KMS-11 (cell line): ENCODE data around the gene SLCO3A1.

ENCODE experiments used
- H2AFZ ChIP-seq: fragments of 200-600 bp; sonication (generic); 2 replicates; pipeline ENCODE4 v1.6.1; 2016; ENCODE audit warnings: antibody characterized with exemption, mixed run types, low read depth
- H3K27ac ChIP-seq: fragments of 200-600 bp; sonication (generic); 2 replicates; pipeline ENCODE4 v1.6.1; 2016; ENCODE audit warnings: mild to moderate bottlenecking, mixed run types
- H3K27me3 ChIP-seq: fragments of 200-600 bp; sonication (generic); 2 replicates; pipeline ENCODE4 v1.6.1; 2017; ENCODE audit warnings: mild to moderate bottlenecking, low read depth, mixed run types, moderate library complexity; ENCODE audit not compliant: insufficient read depth
- H3K36me3 ChIP-seq: fragments of 200-600 bp; sonication (generic); 2 replicates; pipeline ENCODE4 v1.6.1; 2017; ENCODE audit warnings: mild to moderate bottlenecking, mixed run types; ENCODE audit not compliant: insufficient read depth
- H3K4me1 ChIP-seq: fragments of 200-600 bp; sonication (generic); 2 replicates; pipeline ENCODE4 v1.6.1; 2016; ENCODE audit warnings: mild to moderate bottlenecking, low read depth, mixed run types; ENCODE audit not compliant: poor library complexity, severe bottlenecking
- H3K4me2 ChIP-seq: fragments of 200-600 bp; sonication (generic); 2 replicates; pipeline ENCODE4 v1.7.0; 2016; ENCODE audit warnings: mild to moderate bottlenecking, mixed run types
- H3K4me3 ChIP-seq: fragments of 200-600 bp; sonication (generic); IDR thresholded peaks from 2 replicates; pipeline ENCODE4 v1.6.1; 2017; ENCODE audit warnings: low read depth, low read length, mixed read lengths; ENCODE audit not compliant: insufficient read depth
- H3K79me2 ChIP-seq: fragments of 200-600 bp; sonication (generic); 2 replicates; pipeline ENCODE4 v1.6.1; 2016; ENCODE audit warnings: low read depth, mixed run types; ENCODE audit not compliant: insufficient read depth
- H3K9ac ChIP-seq: fragments of 200-600 bp; sonication (generic); 2 replicates; pipeline ENCODE4 v1.6.1; 2016; ENCODE audit warnings: mild to moderate bottlenecking, mixed run types
- H4K20me1 ChIP-seq: fragments of 200-600 bp; sonication (generic); 2 replicates; pipeline ENCODE4 v1.6.1; 2016; ENCODE audit warnings: mild to moderate bottlenecking, mixed run types; ENCODE audit not compliant: insufficient read depth
- CTCF ChIP-seq: fragments of 200-600 bp; sonication (generic); conservative IDR thresholded peaks from 2 replicates; pipeline ENCODE4 v1.6.1; 2017; ENCODE audit warnings: low read depth, mild to moderate bottlenecking, antibody characterized with exemption, low read length, moderate library complexity, mixed read lengths

The SLCO3A1 gene

DNA sequence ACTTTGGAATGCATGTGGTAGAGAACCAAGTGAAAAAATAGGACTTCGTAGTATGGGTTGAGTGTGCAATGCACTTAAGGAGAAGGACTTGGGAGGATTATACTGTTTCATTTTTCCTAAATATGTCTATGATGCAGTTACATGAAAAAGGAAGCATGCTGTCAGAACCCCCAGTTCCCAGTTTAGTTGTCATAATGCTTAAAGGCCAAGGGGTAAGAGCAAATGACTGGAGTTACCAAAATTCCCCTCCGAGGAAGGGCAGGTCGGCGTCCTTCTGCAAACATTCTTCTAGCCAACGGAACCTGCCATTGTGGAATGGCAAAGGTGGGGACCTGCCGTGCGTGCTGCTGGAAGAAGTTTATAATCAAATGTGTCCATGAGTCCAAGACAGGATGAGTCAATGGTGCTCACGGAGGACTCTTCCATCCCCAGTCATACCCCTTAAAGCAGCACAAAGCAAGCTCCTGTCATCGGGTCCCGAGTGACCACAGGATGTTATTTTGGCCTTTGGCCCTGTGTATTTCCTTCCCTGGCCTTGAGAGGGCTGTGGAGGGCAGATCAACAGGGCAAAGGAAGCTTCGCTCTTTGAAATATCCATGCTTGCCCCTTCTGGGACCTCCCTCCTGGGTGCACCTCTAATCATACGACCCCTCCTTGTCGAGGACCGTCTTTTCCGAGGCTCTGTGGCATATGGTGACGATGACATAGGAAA is 93.2 kb downstream of the SLCO3A1 start:
- H3K4me2 ChIP-seq, result no peak overlapping the region
- no peak overlapping the region for H3K9ac ChIP-seq
- no peaks in the 10 kb centered on the region for H3K79me2 ChIP-seq
- TF ChIP-seq CTCF, result no peak
- no peak overlapping the region for H3K27ac ChIP-seq
- no peak overlapping the region for H2AFZ ChIP-seq
- no peak overlapping the region for H3K4me3 ChIP-seq
- H3K27me3 ChIP-seq, result no peaks in the 10 kb centered on the region
- no peaks in the 10 kb centered on the region for H3K36me3 ChIP-seq
- H3K4me1 ChIP-seq, result peaks cover 44% of the 10 kb centered on the region
- no peaks in the 10 kb centered on the region for H4K20me1 ChIP-seq

GRCh38 chr15:91947293-91947679 is 93.8 kb downstream of the SLCO3A1 start:
- peaks cover 44% of the 10 kb centered on the region for H3K4me1 ChIP-seq
- no peak overlapping the region for H3K4me3 ChIP-seq
- no peak for TF ChIP-seq CTCF
- no peaks in the 10 kb centered on the region for H4K20me1 ChIP-seq
- no peak overlapping the region for H3K27ac ChIP-seq
- no peak overlapping the region for H3K9ac ChIP-seq
- H2AFZ ChIP-seq, result no peak overlapping the region
- H3K36me3 ChIP-seq, result no peaks in the 10 kb centered on the region
- no peak overlapping the region for H3K4me2 ChIP-seq
- H3K27me3 ChIP-seq, result no peaks in the 10 kb centered on the region
- H3K79me2 ChIP-seq, result no peaks in the 10 kb centered on the region

- no peaks in the 10 kb centered on the region for H4K20me1 ChIP-seq
- no peak overlapping the region for H3K27ac ChIP-seq
- no peak overlapping the region for H3K4me2 ChIP-seq
- H3K79me2 ChIP-seq, result no peaks in the 10 kb centered on the region
- H3K36me3 ChIP-seq, result no peaks in the 10 kb centered on the region
- H3K4me1 ChIP-seq, result peaks cover 44% of the 10 kb centered on the region
- no peak overlapping the region for H3K9ac ChIP-seq
- no peak for TF ChIP-seq CTCF
- H2AFZ ChIP-seq, result no peak overlapping the region
- H3K4me3 ChIP-seq, result no peak overlapping the region
- H3K27me3 ChIP-seq, result no peaks in the 10 kb centered on the region
Measured at GRCh38 chr15:91947683-91948608, 94.4 kb downstream of the SLCO3A1 start.

DNA sequence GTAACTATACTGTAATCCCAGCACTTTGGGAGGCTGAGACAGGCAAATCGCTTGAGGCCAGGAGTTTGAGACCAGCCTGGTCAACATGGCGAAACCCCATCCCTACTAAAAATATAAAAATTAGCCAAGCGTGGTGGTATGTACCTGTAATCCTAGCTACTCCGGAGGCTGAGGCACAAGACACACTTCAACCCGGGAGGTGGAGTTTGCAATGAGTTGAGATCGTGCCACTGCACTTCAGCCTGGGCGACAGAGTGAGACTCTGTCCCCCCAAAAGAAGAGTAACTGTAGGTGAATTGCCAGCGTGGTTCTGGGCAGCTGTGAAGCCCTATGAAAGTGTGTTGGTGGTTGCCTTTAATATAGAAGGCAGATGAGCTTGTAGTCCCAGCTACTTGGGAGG is 95.9 kb downstream of the SLCO3A1 start:
- Histone ChIP-seq H4K20me1 (no peaks in the 10 kb centered on the region), H3K27me3 (no peaks in the 10 kb centered on the region), H2AFZ (no peak overlapping the region), H3K79me2 (no peaks in the 10 kb centered on the region), H3K36me3 (no peaks in the 10 kb centered on the region), H3K4me1 (peaks cover 43% of the 10 kb centered on the region), H3K4me2 (no peak overlapping the region), H3K9ac (no peak overlapping the region), H3K27ac (no peak overlapping the region), H3K4me3 (no peak overlapping the region)
- no peak for TF ChIP-seq CTCF
